Heart right ventricle (tissue), 16 donors: ENCODE data around the gene B4GALT2. TPM values are rescaled to one million over a fixed set of nuclear protein-coding genes. Genes with fewer than 3 reads are reported as not detected.

Experiments used
- ATAC-seq, 8 donors: fragments of 200-7000 bp; cut with Tn5 transposase; one replicate each; pipeline ENCODE4 v1.9.1; 2020; ENCODE audit warnings: mild to moderate bottlenecking in 8 of 8, moderate library complexity in 8 of 8, moderate number of reproducible peaks in 1 of 8
- DNase-seq, 2 donors: peaks; one replicate each; pipeline ENCODE4 v3.0.0-alpha.2; 2020
- H3K27ac ChIP-seq, 10 donors: fragments of 200-600 bp; sonication (generic) in 2 of 10; one replicate each; pipeline versions ENCODE4 v1.5.0 to v1.8.0; 2020 to 2022; ENCODE audit warnings: mild to moderate bottlenecking in 3 of 10
- H3K27me3 ChIP-seq, 7 donors: fragments of 200-600 bp; one replicate each; pipeline ENCODE4 v1.8.0; 2021 to 2022; ENCODE audit warnings: mild to moderate bottlenecking in 2 of 7
- H3K36me3 ChIP-seq, 9 donors: fragments of 200-600 bp; sonication (generic) in 1 of 9; one replicate each; pipeline versions ENCODE4 v1.5.0 to v1.8.0; 2020 to 2022; ENCODE audit warnings: mild to moderate bottlenecking in 2 of 9
- H3K4me1 ChIP-seq, 9 donors: fragments of 200-600 bp; sonication (generic) in 1 of 9; one replicate each; pipeline versions ENCODE4 v1.5.0 to v1.8.0; 2020 to 2022; ENCODE audit warnings: mild to moderate bottlenecking in 4 of 9
- H3K4me3 ChIP-seq, 10 donors: fragments of 200-600 bp; sonication (generic) in 2 of 10; one replicate each; pipeline versions ENCODE4 v1.5.0 to v1.8.0; 2020 to 2022; ENCODE audit warnings: mild to moderate bottlenecking in 7 of 10, moderate library complexity in 2 of 10
- H3K9me3 ChIP-seq, 11 donors: fragments of 200-600 bp in 10 of 11; sonication (generic) in 2 of 11; one replicate each; pipeline versions ENCODE4 v1.5.0 to v1.8.0; 2013 to 2022; ENCODE audit warnings: mild to moderate bottlenecking in 2 of 11, control low read depth in 1 of 11, moderate library complexity in 1 of 11
- WGBS, 2 donors: extraction: QIAGEN DNeasy Blood & Tissue Kit; methylation state at CpG; one replicate each; pipeline ENCODE4 v1.1.7; 2013; ENCODE audit warnings: inconsistent platforms in 1 of 2; 5-methylcytosine and 5-hydroxymethylcytosine counted together
- intact Hi-C, 10 donors: fragments of 100-400 bp; cut with DNase I; formaldehyde crosslinking; loops; one replicate each; pipeline versions ENCODE4 v1.11.1 to v1.14.2; 2022
- polyA plus RNA-seq, 2 donors: library from polyadenylated mRNA; stranded (reverse); fragments of 200-250 nt; gene quantifications; one replicate each; pipeline ENCODE4 v1.2.3, GENCODE V29; 2013
- total RNA-seq, 10 donors: library from RNA; stranded (reverse); fragmentation: NEBNext Ultra II Directional in 3 of 10; extraction: Animal tissue kit (Norgen Biotek cat#: 25700) in 3 of 10; gene quantifications; one replicate each; pipeline versions ENCODE4 v1.2.1 to v1.2.4, GENCODE V29; 2021 to 2023
- TF ChIP-seq, protein P1 (sequence below), 9 donors: fragments of 200-600 bp; sonication (generic) in 2 of 9; IDR thresholded peaks; one replicate each; pipeline versions ENCODE4 v1.5.0 to v1.8.0; 2021 to 2022; ENCODE audit warnings: antibody characterized with exemption in 9 of 9, mild to moderate bottlenecking in 5 of 9, moderate library complexity in 1 of 9
- donor health status: Arrhythmogenic right ventricular cardiomyopathy.
- donor health status: ischemic (EF 13 %, LVEDD 7.1; RV severe dilation, severe dysfunction).
- donor health status: healthy with polysubstance abuse.
- donor health status: DM: no; HTN: yes; CAD: no.
- donor health status: DM: no; HTN: no; CAD: no.
- donor health status: ischemic (EF 25% LVEDD 6.9; RV normal size, moderate dysfunction).
- donor health status: ischemic (EF 25% LVEDD 5.7; RV mildly dilated, moderate dysfunction).
- donor health status: healthy.
- donor health status: DM: yes; HTN: yes; CAD: no.
- donor health status: Ischemic cardiomyopathy.
- donor health status: ischemic (EF 35%, LVEDD 5.7; RV mildly dilated, moderate dysfunction).
- donor health status: nonischemic (EF 11% LVEDD 7.7; RV severe dilation, severe dysfunction).
- donor health status: DM: yes; HTN: yes; CAD: no.
- donor health status: PGD.
- donor health status: ischemic (EF 29% LVEDD 5.4; RV normal size, mild dysfunction).
- donor health status: nonischemic (EF 23%, LVEDD 6.1; RV moderate dilation, normal function).

Gene B4GALT2
- total and polyA plus RNA-seq, 12 donors: 25.4 to 50.8 (median 38.6) TPM

DNA sequence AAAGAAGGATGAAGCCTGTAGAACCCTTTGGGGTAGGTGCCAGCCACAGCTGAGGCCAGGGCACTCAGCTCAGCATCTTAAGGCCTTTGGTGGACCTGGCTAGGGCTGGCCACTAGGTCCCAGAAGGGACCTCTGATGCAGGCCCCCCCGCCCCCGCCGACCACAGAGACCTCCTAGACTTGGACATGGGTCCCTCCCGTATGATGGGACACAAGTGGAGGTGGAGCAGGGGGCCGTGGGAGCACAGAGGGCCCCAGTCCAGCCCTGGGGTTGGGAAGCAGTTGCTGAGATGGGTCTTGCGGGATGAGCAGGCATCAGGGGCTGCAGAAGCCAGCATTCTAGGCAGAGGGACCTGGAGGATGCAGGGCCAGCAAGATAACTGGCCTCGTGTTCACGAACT lies 3.2 kb downstream of the B4GALT2 start:
- WGBS, 2 donors: 93 to 95% methylated on average over 8 of the region's 8 CpGs
- TF ChIP-seq, protein P1, sequence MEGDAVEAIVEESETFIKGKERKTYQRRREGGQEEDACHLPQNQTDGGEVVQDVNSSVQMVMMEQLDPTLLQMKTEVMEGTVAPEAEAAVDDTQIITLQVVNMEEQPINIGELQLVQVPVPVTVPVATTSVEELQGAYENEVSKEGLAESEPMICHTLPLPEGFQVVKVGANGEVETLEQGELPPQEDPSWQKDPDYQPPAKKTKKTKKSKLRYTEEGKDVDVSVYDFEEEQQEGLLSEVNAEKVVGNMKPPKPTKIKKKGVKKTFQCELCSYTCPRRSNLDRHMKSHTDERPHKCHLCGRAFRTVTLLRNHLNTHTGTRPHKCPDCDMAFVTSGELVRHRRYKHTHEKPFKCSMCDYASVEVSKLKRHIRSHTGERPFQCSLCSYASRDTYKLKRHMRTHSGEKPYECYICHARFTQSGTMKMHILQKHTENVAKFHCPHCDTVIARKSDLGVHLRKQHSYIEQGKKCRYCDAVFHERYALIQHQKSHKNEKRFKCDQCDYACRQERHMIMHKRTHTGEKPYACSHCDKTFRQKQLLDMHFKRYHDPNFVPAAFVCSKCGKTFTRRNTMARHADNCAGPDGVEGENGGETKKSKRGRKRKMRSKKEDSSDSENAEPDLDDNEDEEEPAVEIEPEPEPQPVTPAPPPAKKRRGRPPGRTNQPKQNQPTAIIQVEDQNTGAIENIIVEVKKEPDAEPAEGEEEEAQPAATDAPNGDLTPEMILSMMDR (IDR thresholded peaks at IDR 0.05): no peak
- no peak for ATAC-seq

DNA sequence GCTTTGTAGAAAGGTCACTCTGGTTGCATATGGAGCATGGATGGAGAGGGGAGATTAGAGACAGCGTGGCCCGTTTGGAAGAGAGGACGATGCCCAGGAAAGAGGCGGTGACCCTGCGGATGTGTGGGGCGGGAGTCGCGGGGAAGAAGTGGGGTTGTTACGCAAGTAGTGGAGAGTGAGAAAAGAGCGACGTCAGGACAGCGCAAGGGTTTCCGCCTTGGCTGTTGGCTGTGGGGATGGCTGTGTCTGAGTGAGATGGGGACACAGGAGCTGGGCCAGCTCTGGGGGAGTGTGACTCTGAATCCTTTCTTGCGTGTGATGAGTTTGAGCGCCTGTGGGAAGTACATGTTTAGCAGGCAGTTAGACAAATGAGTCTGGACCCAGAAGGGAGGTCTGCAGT lies 3.8 kb downstream of the B4GALT2 start:
- intact Hi-C loops: no loop called here
- H3K36me3 ChIP-seq: peaks cover 0 to 27% (median 4%) of the 10 kb centered on the region in 9 donors
- H3K9me3 ChIP-seq: no peaks in the 10 kb centered on the region
- TF ChIP-seq, protein P1 (IDR thresholded peaks at IDR 0.05): no peak
- peak overlapping the region in 1 of 10 donors; percentile 36 for H3K27ac ChIP-seq
- no peak for ATAC-seq
- 86% methylated on average over 15 of the region's 15 CpGs for WGBS, 2 donors
- no peak for DNase-seq
- H3K4me1 ChIP-seq: peaks cover 7 to 25% (median 19%) of the 10 kb centered on the region in 9 donors
- no peaks in the 10 kb centered on the region for H3K27me3 ChIP-seq
- H3K4me3 ChIP-seq: no peak overlapping the region

More for the DNA sequence above, 3.2 kb downstream of the B4GALT2 start:
- no peaks in the 10 kb centered on the region for H3K27me3 ChIP-seq
- DNase-seq: no peak
- peaks cover 7 to 31% (median 24%) of the 10 kb centered on the region in 9 donors for H3K4me1 ChIP-seq
- H3K9me3 ChIP-seq: no peaks in the 10 kb centered on the region
- peaks cover 0 to 33% (median 9%) of the 10 kb centered on the region in 9 donors for H3K36me3 ChIP-seq
- H3K4me3 ChIP-seq: no peak overlapping the region
- intact Hi-C loops: no loop called here
- no peak overlapping the region for H3K27ac ChIP-seq

GRCh38 chr1:43983253-43983899 lies 4.4 kb downstream of the B4GALT2 start:
- Histone ChIP-seq H3K36me3 (peaks cover 0 to 22% (median 0%) of the 10 kb centered on the region in 9 donors), H3K27me3 (no peaks in the 10 kb centered on the region), H3K4me3 (no peak overlapping the region), H3K9me3 (no peaks in the 10 kb centered on the region), H3K4me1 (peaks cover 6 to 20% (median 15%) of the 10 kb centered on the region in 9 donors), H3K27ac (peak overlapping the region in 1 of 10 donors; percentile 36)
- TF ChIP-seq, protein P1 (IDR thresholded peaks at IDR 0.05): no peak
- intact Hi-C loops: no loop called here
- DNase-seq (no peak), ATAC-seq (no peak)
- WGBS, 2 donors: 74 to 77% methylated on average over 12 of the region's 12 CpGs

- Histone ChIP-seq H3K4me3 (no peak overlapping the region), H3K4me1 (peaks cover 3 to 12% (median 7%) of the 10 kb centered on the region in 9 donors), H3K36me3 (peaks cover 0 to 22% (median 0%) of the 10 kb centered on the region in 9 donors), H3K27ac (no peak overlapping the region), H3K27me3 (no peaks in the 10 kb centered on the region), H3K9me3 (no peaks in the 10 kb centered on the region)
- WGBS, 2 donors: 95 to 98% methylated on average over 16 of the region's 16 CpGs
- intact Hi-C loops: no loop called here
- DNase-seq: no peak
- no peak for ATAC-seq
- TF ChIP-seq, protein P1 (IDR thresholded peaks at IDR 0.05): no peak
Measured at GRCh38 chr1:43984855-43985254, 5.8 kb downstream of the B4GALT2 start.
